ENCODE results near the gene CCDC73.

DNA sequence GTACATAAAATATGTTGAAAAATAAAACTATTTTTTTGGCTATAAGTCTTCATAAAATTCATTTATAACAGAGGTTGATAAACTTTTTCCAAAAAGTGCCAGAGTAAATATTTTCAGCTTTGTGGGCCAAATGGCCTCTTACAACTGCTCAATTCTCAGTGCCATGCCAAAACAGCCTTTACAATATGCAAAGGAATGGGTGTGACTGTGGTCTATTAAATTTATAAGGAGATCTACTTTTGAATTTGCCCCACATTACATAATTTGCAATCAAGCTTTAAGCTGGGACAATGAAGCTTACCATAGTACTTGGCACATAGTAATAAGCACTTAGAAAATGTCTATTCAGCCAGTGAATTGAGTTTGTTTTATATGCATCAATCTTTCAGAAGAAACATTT is 188.2 kb downstream of the CCDC73 start:
- TF ChIP-seq CTCF (optimal IDR thresholded peaks at IDR 0.05 in 1 of 3, IDR thresholded peaks at IDR 0.05 in 1 of 3, conservative IDR thresholded peaks at IDR 0.05 in 1 of 3; ENCODE audit: extremely low read depth in 1 of 3, insufficient read depth in 2 of 3, low read length in 3 of 3) (no peak), EZH2 (IDR thresholded peaks at IDR 0.05; ENCODE audit: low read length) (no peak)
